VCaP (cell line): ENCODE data around the gene SEC14L1.

Source experiments
- H3K27ac ChIP-seq: fragments of 450-650 bp; 2 replicates; pipeline ENCODE4 v1.5.1; 2017
- CTCF ChIP-seq: fragments of 450-650 bp; conservative IDR thresholded peaks from 2 replicates; pipeline ENCODE4 v1.5.1; 2017; ENCODE audit warnings: mild to moderate bottlenecking, moderate library complexity

SEC14L1 gene

GRCh38 chr17:77233127-77233526 is 92.4 kb downstream of the SEC14L1 start:
- no peak overlapping the region for H3K27ac ChIP-seq

GRCh38 chr17:77233635-77234334 is 93.0 kb downstream of the SEC14L1 start:
- no peak for TF ChIP-seq CTCF
- no peak overlapping the region for H3K27ac ChIP-seq

More at GRCh38 chr17:77233127-77233526, 92.4 kb downstream of the SEC14L1 start:
- TF ChIP-seq CTCF: no peak

- no peak overlapping the region for H3K27ac ChIP-seq
- no peak for TF ChIP-seq CTCF
Measured at GRCh38 chr17:77234695-77235094, 93.9 kb downstream of the SEC14L1 start.

- no peak for TF ChIP-seq CTCF
- no peak overlapping the region for H3K27ac ChIP-seq
Measured at GRCh38 chr17:77235370-77235941, 94.7 kb downstream of the SEC14L1 start.

GRCh38 chr17:77237232-77238008 is 96.7 kb downstream of the SEC14L1 start:
- no peak overlapping the region for H3K27ac ChIP-seq
- no peak for TF ChIP-seq CTCF

- no peak overlapping the region for H3K27ac ChIP-seq
- no peak for TF ChIP-seq CTCF
Measured at GRCh38 chr17:77240976-77241375, 100.2 kb downstream of the SEC14L1 start.

GRCh38 chr17:77242118-77242851 is 101.5 kb downstream of the SEC14L1 start:
- H3K27ac ChIP-seq: no peak overlapping the region
- no peak for TF ChIP-seq CTCF
